ENCODE results near the gene ADAM17.

The ADAM17 gene

GRCh38 chr2:9535177-9535576 is 20.5 kb downstream of the ADAM17 start:
- TF ChIP-seq ZFX (IDR thresholded peaks at IDR 0.05; ENCODE audit: borderline replicate concordance) (no peak), CTCF (IDR thresholded peaks at IDR 0.05) (no peak)
- H3K27ac ChIP-seq, result no peak overlapping the region

DNA sequence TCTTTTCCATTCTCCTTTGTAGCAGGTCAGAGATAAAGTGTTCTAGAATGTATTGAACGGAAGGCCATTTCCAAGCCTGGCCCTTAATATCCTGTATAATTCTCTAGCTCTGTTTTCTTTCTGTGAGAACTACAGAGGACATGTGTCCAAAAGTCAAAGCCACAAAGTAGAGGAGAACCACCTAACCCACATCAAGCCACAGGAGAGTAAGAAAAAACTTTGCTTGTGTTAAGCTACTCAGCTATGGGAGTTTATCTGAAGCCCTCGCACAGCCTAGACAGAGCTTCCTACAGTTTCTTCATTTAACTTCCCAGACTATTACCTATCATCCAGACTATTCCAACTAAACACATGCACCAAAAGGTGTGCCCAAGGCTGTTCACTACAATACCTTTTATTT is 22.0 kb downstream of the ADAM17 start:
- TF ChIP-seq ZFX (IDR thresholded peaks at IDR 0.05; ENCODE audit: borderline replicate concordance) (no peak), CTCF (IDR thresholded peaks at IDR 0.05) (no peak)

GRCh38 chr2:9532421-9532820 is 23.2 kb downstream of the ADAM17 start:
- no peak for TF ChIP-seq CTCF (IDR thresholded peaks at IDR 0.05)
- no peak for TF ChIP-seq ZFX (IDR thresholded peaks at IDR 0.05; ENCODE audit: borderline replicate concordance)

More for the DNA sequence above, 22.0 kb downstream of the ADAM17 start:
- H3K27ac ChIP-seq, result no peak overlapping the region

DNA sequence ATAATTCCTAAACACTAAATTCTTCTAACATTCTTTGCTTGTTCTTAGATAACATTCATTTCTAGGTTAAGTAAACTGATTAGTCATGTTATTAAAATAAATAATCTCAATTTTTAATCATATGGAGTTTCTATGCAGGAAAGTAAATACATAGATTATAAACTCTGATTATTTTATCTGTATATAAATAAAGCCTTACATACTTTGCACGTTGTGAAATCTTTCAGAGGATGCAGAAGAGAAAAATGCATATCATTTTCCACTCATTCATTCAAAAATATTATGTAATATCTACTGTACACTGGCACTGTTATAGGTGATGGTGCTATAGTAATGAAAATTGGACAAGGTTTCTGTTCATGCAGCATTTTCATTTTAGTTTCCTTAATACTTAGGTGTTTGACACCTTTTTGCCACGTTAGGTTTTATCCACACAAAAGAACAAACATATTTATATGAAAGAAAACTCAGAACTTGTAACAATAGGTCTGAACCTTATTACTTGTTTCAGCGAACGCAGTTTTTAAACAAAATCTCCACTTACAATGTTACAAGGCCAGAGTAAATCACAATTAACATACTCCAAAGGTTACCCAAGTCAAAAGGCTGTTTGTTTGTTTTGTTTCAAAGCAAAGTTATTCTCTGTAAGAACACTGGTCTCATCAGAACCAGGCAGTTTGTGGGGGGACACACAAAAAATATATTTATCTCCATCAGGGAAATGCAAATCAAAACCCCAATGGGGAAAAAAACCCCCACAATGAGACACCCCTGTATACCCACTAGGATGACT is 27.4 kb downstream of the ADAM17 start:
- TF ChIP-seq ZFX (IDR thresholded peaks at IDR 0.05; ENCODE audit: borderline replicate concordance) (no peak), CTCF (IDR thresholded peaks at IDR 0.05) (no peak)
- no peak overlapping the region for H3K27ac ChIP-seq

More at GRCh38 chr2:9532421-9532820, 23.2 kb downstream of the ADAM17 start:
- no peak overlapping the region for H3K27ac ChIP-seq

- no peak overlapping the region for H3K27ac ChIP-seq
- TF ChIP-seq ZFX (IDR thresholded peaks at IDR 0.05; ENCODE audit: borderline replicate concordance) (no peak), CTCF (IDR thresholded peaks at IDR 0.05) (no peak)
Measured at GRCh38 chr2:9525266-9525665, 30.4 kb downstream of the ADAM17 start.

GRCh38 chr2:9524291-9524690 is 31.3 kb downstream of the ADAM17 start:
- H3K27ac ChIP-seq, result no peak overlapping the region
- TF ChIP-seq CTCF (IDR thresholded peaks at IDR 0.05), result no peak
- TF ChIP-seq ZFX (IDR thresholded peaks at IDR 0.05; ENCODE audit: borderline replicate concordance), result no peak

GRCh38 chr2:9519250-9519649 is 36.4 kb downstream of the ADAM17 start:
- no peak overlapping the region for H3K27ac ChIP-seq
- no peak for TF ChIP-seq CTCF (IDR thresholded peaks at IDR 0.05)
